WTC11 (cell line): ENCODE data around the gene THOC2. TPM values are rescaled to one million over a fixed set of nuclear protein-coding genes. Genes with fewer than 3 reads are reported as not detected.
A peak's percentile ranks its signal among the peaks of the same experiment; 100 is the strongest.

Experiments used
- ATAC-seq: fragments of 200-7000 bp; cut with Tn5 transposase; 2 replicates; pipeline ENCODE4 v1.10.0; 2021; ENCODE audit warnings: mild to moderate bottlenecking, moderate library complexity
- CTCF ChIA-PET: fragments of 300-600 bp; sonication (Branson Sonifier 250); formaldehyde crosslinking; loops from one replicate; lab custom pipeline; 2021; ENCODE audit warnings: antibody characterized with exemption; lab: Charles Lee
- POLR2A ChIA-PET: fragments of 350-600 bp; sonication (Branson Sonifier 250); formaldehyde crosslinking; loops from one replicate; lab custom pipeline; 2021; ENCODE audit warnings: antibody characterized with exemption; lab: Charles Lee
- DNase-seq: peaks from one replicate; pipeline ENCODE4 v3.0.0; 2021; ENCODE audit warnings: low spot score
- H3K27ac Mint-ChIP-seq: 2 replicates; pipeline ENCODE4 v1.8.0; 2021; ENCODE audit warnings: mixed read lengths
- H3K27me3 Mint-ChIP-seq: 2 replicates; pipeline ENCODE4 v1.8.0; 2021; ENCODE audit warnings: low read depth, mild to moderate bottlenecking, moderate library complexity, mixed read lengths
- H3K36me3 Mint-ChIP-seq: 2 replicates; pipeline ENCODE4 v1.8.0; 2021; ENCODE audit warnings: mixed read lengths
- H3K4me1 Mint-ChIP-seq: 2 replicates; pipeline ENCODE4 v1.8.0; 2022; ENCODE audit warnings: mixed read lengths
- H3K4me3 Mint-ChIP-seq: 2 replicates; pipeline ENCODE4 v1.8.0; 2021; ENCODE audit warnings: mild to moderate bottlenecking, moderate library complexity, mixed read lengths
- H3K9me3 Mint-ChIP-seq: 2 replicates; pipeline ENCODE4 v1.8.0; 2021; ENCODE audit warnings: mixed read lengths
- CBFB ChIP-seq: sonication (generic); formaldehyde crosslinking; IDR thresholded peaks from 2 replicates; pipeline ENCODE4 v1.8.1; 2022; ENCODE audit warnings: mild to moderate bottlenecking, low read depth, missing genetic modification reagents
- CREB1 ChIP-seq: sonication (generic); formaldehyde crosslinking; IDR thresholded peaks from 2 replicates; pipeline ENCODE4 v1.8.0; 2023; ENCODE audit warnings: mild to moderate bottlenecking, missing genetic modification reagents
- MYBL2 ChIP-seq: sonication (generic); formaldehyde crosslinking; IDR thresholded peaks from 2 replicates; pipeline ENCODE4 v1.8.1; 2023; ENCODE audit warnings: mild to moderate bottlenecking, moderate library complexity, missing genetic modification reagents
- NR1H2 ChIP-seq: sonication (generic); formaldehyde crosslinking; IDR thresholded peaks from 2 replicates; pipeline ENCODE4 v1.9.0; 2021; ENCODE audit warnings: mild to moderate bottlenecking, moderate library complexity, missing genetic modification reagents
- PRRX2 ChIP-seq: fragments of 250-450 bp; sonication (Bioruptor Pico); IDR thresholded peaks from 2 replicates; pipeline ENCODE4 v1.8.0; 2021; ENCODE audit warnings: mild to moderate bottlenecking
- RORB ChIP-seq: fragments of 250-450 bp; sonication (Bioruptor Pico); IDR thresholded peaks from 2 replicates; pipeline ENCODE4 v1.9.0; 2021; ENCODE audit warnings: mild to moderate bottlenecking
- SMAD3 ChIP-seq: sonication (generic); formaldehyde crosslinking; IDR thresholded peaks from 2 replicates; pipeline ENCODE4 v1.8.0; 2022; ENCODE audit warnings: missing genetic modification reagents, mild to moderate bottlenecking, borderline replicate concordance
- SMAD4 ChIP-seq: sonication (generic); formaldehyde crosslinking; IDR thresholded peaks from 2 replicates; pipeline ENCODE4 v1.8.0; 2022; ENCODE audit warnings: mild to moderate bottlenecking, missing genetic modification reagents
- SP1 ChIP-seq: sonication (generic); formaldehyde crosslinking; conservative IDR thresholded peaks from 2 replicates; pipeline ENCODE4 v1.8.1; 2022; ENCODE audit warnings: missing genetic modification reagents
- TEAD1 ChIP-seq: sonication (generic); formaldehyde crosslinking; IDR thresholded peaks from 2 replicates; pipeline ENCODE4 v1.8.0; 2022; ENCODE audit warnings: mild to moderate bottlenecking, missing genetic modification reagents
- ZNF232 ChIP-seq: sonication (generic); formaldehyde crosslinking; IDR thresholded peaks from 2 replicates; pipeline ENCODE4 v1.8.0; 2022; ENCODE audit warnings: mild to moderate bottlenecking, missing genetic modification reagents
- ZNF671 ChIP-seq: fragments of 250-450 bp; sonication (Bioruptor Pico); IDR thresholded peaks from 2 replicates; pipeline ENCODE4 v1.8.0; 2021; ENCODE audit warnings: mild to moderate bottlenecking
- total RNA-seq: library from RNA; stranded (reverse); gene quantifications from 3 replicates; pipeline ENCODE4 v1.2.3, GENCODE V29; 2021
- TF ChIP-seq, protein P1 (sequence below): sonication (generic); formaldehyde crosslinking; IDR thresholded peaks from 2 replicates; pipeline ENCODE4 v1.8.1; 2022; ENCODE audit warnings: mild to moderate bottlenecking, missing genetic modification reagents, moderate library complexity, borderline replicate concordance
- TF ChIP-seq, protein P2 (sequence below): fragments of 200-600 bp; IDR thresholded peaks from 2 replicates; pipeline ENCODE4 v1.8.0; 2022; ENCODE audit warnings: antibody characterized with exemption
- TF ChIP-seq, protein P3 (sequence below): sonication (generic); formaldehyde crosslinking; IDR thresholded peaks from 2 replicates; pipeline ENCODE4 v1.8.1; 2022; ENCODE audit warnings: missing genetic modification reagents, borderline replicate concordance
- TF ChIP-seq, protein P4 (sequence below): fragments of 250-450 bp; sonication (Bioruptor Pico); IDR thresholded peaks from 2 replicates; pipeline ENCODE4 v1.8.0; 2021; ENCODE audit warnings: mild to moderate bottlenecking
- TF ChIP-seq, protein P5 (sequence below): sonication (generic); formaldehyde crosslinking; IDR thresholded peaks from 2 replicates; pipeline ENCODE4 v1.8.0; 2023; ENCODE audit warnings: missing genetic modification reagents
- TF ChIP-seq, protein P6 (sequence below): sonication (generic); formaldehyde crosslinking; IDR thresholded peaks from 2 replicates; pipeline ENCODE4 v1.8.0; 2022; ENCODE audit warnings: missing genetic modification reagents
- TF ChIP-seq, protein P7 (sequence below): sonication (generic); formaldehyde crosslinking; IDR thresholded peaks from 2 replicates; pipeline ENCODE4 v1.8.1; 2023; ENCODE audit warnings: mild to moderate bottlenecking, moderate library complexity, missing genetic modification reagents

THOC2 gene
- total RNA-seq, 1 experiment from 2014 or later = 66.1 TPM

DNA sequence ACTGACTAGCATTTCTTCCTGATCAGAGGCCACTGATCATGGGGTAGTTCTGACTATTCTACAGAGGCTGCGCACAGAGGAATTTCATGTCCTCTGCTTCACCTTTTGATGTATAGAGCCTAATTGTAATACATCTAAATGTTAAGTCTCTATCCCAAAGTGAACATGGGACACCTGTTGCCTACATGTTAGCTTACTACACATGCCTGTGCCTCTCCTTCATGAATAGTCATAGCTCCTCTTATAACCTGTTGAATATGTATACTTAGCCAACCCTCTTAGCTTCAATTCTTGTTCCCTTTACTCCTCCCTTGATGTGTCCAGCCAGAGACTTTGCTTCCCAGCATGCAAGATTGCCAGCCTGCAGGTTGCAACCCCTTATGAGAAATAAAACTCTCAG is 9.6 kb upstream of the THOC2 start:
- H3K4me3 Mint-ChIP-seq = no peak overlapping the region
- peaks cover 3% of the 10 kb centered on the region; the same call in 1 of the 2 replicates for H3K4me1 Mint-ChIP-seq
- no peaks in the 10 kb centered on the region for H3K36me3 Mint-ChIP-seq
- no peaks in the 10 kb centered on the region for H3K9me3 Mint-ChIP-seq
- ATAC-seq (no peak), DNase-seq (no peak)
- ChIA-PET POLR2A (no interaction called here), CTCF (no interaction called here)
- TF ChIP-seq SMAD4 (CRISPR knock-in tag) = no peak
- TF ChIP-seq RORB (CRISPR knock-in tag) = no peak
- no peak for TF ChIP-seq TEAD1
- no peak for TF ChIP-seq ZNF671
- no peak for TF ChIP-seq SP1 (CRISPR knock-in tag)
- no peak for TF ChIP-seq CREB1 (CRISPR knock-in tag)
- H3K27ac Mint-ChIP-seq = no peak overlapping the region
- no peaks in the 10 kb centered on the region for H3K27me3 Mint-ChIP-seq

DNA sequence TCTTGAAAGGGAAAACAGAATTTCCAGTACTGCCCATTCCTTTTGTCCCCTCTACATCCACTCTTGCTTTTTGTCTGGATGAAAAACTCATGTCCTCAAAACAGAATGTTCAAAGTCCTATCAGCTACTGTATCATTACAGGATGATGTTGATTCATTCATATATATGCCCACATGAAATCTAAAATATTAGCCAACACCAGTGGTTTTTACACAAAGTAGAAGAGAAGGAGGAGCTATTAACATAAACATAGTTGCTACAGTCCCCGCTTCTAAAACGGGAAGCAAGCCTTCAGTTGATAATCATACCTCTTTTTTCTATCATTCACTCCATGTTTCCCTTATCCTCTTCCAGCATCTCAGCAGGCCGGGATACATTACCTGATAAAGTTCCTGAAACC is 7.7 kb upstream of the THOC2 start:
- DNase-seq (no peak), ATAC-seq (no peak)
- Mint-ChIP-seq H3K27me3 (no peaks in the 10 kb centered on the region), H3K27ac (no peak overlapping the region), H3K4me3 (no peak overlapping the region), H3K36me3 (no peaks in the 10 kb centered on the region), H3K4me1 (peaks cover 3% of the 10 kb centered on the region; the same call in 1 of the 2 replicates), H3K9me3 (no peaks in the 10 kb centered on the region)
- ChIA-PET POLR2A (no interaction called here), CTCF (interaction anchor here (0.6 to 2.1 kb wide), 3 partner anchors 23 to 37 kb away, joined by 3 to 8 read pairs (median 6); no protein-coding TSS in a partner anchor)
- TF ChIP-seq CBFB (CRISPR knock-in tag) = no peak
- TF ChIP-seq, protein P1, sequence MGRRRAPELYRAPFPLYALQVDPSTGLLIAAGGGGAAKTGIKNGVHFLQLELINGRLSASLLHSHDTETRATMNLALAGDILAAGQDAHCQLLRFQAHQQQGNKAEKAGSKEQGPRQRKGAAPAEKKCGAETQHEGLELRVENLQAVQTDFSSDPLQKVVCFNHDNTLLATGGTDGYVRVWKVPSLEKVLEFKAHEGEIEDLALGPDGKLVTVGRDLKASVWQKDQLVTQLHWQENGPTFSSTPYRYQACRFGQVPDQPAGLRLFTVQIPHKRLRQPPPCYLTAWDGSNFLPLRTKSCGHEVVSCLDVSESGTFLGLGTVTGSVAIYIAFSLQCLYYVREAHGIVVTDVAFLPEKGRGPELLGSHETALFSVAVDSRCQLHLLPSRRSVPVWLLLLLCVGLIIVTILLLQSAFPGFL (CRISPR knock-in tag) = no peak
- TF ChIP-seq PRRX2 (CRISPR knock-in tag) = no peak
- no peak for TF ChIP-seq SMAD4 (CRISPR knock-in tag)
- TF ChIP-seq, protein P2, sequence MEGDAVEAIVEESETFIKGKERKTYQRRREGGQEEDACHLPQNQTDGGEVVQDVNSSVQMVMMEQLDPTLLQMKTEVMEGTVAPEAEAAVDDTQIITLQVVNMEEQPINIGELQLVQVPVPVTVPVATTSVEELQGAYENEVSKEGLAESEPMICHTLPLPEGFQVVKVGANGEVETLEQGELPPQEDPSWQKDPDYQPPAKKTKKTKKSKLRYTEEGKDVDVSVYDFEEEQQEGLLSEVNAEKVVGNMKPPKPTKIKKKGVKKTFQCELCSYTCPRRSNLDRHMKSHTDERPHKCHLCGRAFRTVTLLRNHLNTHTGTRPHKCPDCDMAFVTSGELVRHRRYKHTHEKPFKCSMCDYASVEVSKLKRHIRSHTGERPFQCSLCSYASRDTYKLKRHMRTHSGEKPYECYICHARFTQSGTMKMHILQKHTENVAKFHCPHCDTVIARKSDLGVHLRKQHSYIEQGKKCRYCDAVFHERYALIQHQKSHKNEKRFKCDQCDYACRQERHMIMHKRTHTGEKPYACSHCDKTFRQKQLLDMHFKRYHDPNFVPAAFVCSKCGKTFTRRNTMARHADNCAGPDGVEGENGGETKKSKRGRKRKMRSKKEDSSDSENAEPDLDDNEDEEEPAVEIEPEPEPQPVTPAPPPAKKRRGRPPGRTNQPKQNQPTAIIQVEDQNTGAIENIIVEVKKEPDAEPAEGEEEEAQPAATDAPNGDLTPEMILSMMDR = no peak

DNA sequence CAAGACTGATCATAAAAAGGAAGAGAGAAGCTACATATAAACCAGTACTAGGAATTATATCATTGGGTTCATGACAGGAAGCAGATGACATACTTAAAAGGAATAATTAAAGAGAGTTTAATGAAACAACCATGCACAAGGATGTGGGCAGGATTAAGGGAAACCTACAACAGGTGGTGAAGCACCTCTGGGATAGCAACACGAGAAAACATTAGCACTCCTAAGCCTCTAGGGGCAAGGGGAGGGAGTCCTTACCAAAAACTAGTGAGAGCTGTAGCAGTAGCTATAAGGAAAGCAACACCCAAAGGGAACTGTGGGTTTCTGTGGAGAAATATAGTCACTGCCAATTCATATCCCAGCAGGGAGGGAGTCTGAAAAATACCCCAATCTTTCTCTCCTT is 7.2 kb upstream of the THOC2 start:
- H3K4me3 Mint-ChIP-seq = no peak overlapping the region
- no peak for DNase-seq
- no peak overlapping the region for H3K27ac Mint-ChIP-seq
- no peaks in the 10 kb centered on the region for H3K36me3 Mint-ChIP-seq
- peaks cover 3% of the 10 kb centered on the region; the same call in 1 of the 2 replicates for H3K4me1 Mint-ChIP-seq
- ChIA-PET CTCF (interaction anchor here (0.6 to 2.1 kb wide), 2 partner anchors 24 to 38 kb away, joined by 6 to 8 read pairs; no protein-coding TSS in a partner anchor), POLR2A (no interaction called here)
- H3K27me3 Mint-ChIP-seq = no peaks in the 10 kb centered on the region
- no peak for TF ChIP-seq SMAD3
- TF ChIP-seq, protein P3, sequence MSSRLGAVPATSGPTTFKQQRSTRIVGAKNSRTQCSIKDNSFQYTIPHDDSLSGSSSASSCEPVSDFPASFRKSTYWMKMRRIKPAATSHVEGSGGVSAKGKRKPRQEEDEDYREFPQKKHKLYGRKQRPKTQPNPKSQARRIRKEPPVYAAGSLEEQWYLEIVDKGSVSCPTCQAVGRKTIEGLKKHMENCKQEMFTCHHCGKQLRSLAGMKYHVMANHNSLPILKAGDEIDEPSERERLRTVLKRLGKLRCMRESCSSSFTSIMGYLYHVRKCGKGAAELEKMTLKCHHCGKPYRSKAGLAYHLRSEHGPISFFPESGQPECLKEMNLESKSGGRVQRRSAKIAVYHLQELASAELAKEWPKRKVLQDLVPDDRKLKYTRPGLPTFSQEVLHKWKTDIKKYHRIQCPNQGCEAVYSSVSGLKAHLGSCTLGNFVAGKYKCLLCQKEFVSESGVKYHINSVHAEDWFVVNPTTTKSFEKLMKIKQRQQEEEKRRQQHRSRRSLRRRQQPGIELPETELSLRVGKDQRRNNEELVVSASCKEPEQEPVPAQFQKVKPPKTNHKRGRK (CRISPR knock-in tag) = no peak
- no peak for TF ChIP-seq SMAD4 (CRISPR knock-in tag)
- TF ChIP-seq, protein P4, sequence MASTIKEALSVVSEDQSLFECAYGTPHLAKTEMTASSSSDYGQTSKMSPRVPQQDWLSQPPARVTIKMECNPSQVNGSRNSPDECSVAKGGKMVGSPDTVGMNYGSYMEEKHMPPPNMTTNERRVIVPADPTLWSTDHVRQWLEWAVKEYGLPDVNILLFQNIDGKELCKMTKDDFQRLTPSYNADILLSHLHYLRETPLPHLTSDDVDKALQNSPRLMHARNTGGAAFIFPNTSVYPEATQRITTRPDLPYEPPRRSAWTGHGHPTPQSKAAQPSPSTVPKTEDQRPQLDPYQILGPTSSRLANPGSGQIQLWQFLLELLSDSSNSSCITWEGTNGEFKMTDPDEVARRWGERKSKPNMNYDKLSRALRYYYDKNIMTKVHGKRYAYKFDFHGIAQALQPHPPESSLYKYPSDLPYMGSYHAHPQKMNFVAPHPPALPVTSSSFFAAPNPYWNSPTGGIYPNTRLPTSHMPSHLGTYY (CRISPR knock-in tag) = no peak
- TF ChIP-seq, protein P5, sequence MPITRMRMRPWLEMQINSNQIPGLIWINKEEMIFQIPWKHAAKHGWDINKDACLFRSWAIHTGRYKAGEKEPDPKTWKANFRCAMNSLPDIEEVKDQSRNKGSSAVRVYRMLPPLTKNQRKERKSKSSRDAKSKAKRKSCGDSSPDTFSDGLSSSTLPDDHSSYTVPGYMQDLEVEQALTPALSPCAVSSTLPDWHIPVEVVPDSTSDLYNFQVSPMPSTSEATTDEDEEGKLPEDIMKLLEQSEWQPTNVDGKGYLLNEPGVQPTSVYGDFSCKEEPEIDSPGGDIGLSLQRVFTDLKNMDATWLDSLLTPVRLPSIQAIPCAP (CRISPR knock-in tag) = no peak
- no peak for TF ChIP-seq MYBL2
- TF ChIP-seq NR1H2 = no peak
- no peak for TF ChIP-seq CREB1 (CRISPR knock-in tag)
- no peak for TF ChIP-seq ZNF232 (CRISPR knock-in tag)
- TF ChIP-seq, protein P6, sequence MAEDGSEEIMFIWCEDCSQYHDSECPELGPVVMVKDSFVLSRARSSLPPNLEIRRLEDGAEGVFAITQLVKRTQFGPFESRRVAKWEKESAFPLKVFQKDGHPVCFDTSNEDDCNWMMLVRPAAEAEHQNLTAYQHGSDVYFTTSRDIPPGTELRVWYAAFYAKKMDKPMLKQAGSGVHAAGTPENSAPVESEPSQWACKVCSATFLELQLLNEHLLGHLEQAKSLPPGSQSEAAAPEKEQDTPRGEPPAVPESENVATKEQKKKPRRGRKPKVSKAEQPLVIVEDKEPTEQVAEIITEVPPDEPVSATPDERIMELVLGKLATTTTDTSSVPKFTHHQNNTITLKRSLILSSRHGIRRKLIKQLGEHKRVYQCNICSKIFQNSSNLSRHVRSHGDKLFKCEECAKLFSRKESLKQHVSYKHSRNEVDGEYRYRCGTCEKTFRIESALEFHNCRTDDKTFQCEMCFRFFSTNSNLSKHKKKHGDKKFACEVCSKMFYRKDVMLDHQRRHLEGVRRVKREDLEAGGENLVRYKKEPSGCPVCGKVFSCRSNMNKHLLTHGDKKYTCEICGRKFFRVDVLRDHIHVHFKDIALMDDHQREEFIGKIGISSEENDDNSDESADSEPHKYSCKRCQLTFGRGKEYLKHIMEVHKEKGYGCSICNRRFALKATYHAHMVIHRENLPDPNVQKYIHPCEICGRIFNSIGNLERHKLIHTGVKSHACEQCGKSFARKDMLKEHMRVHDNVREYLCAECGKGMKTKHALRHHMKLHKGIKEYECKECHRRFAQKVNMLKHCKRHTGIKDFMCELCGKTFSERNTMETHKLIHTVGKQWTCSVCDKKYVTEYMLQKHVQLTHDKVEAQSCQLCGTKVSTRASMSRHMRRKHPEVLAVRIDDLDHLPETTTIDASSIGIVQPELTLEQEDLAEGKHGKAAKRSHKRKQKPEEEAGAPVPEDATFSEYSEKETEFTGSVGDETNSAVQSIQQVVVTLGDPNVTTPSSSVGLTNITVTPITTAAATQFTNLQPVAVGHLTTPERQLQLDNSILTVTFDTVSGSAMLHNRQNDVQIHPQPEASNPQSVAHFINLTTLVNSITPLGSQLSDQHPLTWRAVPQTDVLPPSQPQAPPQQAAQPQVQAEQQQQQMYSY (CRISPR knock-in tag) = no peak
- no peak for TF ChIP-seq SP1 (CRISPR knock-in tag)
- TF ChIP-seq, protein P7, sequence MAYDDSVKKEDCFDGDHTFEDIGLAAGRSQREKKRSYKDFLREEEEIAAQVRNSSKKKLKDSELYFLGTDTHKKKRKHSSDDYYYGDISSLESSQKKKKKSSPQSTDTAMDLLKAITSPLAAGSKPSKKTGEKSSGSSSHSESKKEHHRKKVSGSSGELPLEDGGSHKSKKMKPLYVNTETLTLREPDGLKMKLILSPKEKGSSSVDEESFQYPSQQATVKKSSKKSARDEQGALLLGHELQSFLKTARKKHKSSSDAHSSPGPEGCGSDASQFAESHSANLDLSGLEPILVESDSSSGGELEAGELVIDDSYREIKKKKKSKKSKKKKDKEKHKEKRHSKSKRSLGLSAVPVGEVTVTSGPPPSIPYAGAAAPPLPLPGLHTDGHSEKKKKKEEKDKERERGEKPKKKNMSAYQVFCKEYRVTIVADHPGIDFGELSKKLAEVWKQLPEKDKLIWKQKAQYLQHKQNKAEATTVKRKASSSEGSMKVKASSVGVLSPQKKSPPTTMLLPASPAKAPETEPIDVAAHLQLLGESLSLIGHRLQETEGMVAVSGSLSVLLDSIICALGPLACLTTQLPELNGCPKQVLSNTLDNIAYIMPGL (CRISPR knock-in tag) = no peak
- no peaks in the 10 kb centered on the region; the same call in 1 of the 2 replicates for H3K9me3 Mint-ChIP-seq
- ATAC-seq = peak; percentile 86
